GM19240 (cell line): Measurements from ENCODE around the gene CNTROB.
"Not testable (repeated sequence)": the region's sequence is repeated elsewhere in the genome, so short reads cannot be mapped to it uniquely, and the experiment has no call there.

ENCODE experiments used
- DNase-seq: peaks from one replicate; pipeline ENCODE4 v3.0.0; 2011; ENCODE audit warnings: low spot score; ENCODE audit not compliant: insufficient read length

CNTROB gene

GRCh38 chr17:7944326-7944725 lies 12.3 kb downstream of the CNTROB start:
- no peak for DNase-seq

- no peak for DNase-seq
Observed at GRCh38 chr17:7945651-7946050, 13.6 kb downstream of the CNTROB start.

- no peak for DNase-seq
Observed at GRCh38 chr17:7946441-7946840, 14.4 kb downstream of the CNTROB start.

GRCh38 chr17:7947651-7948050 lies 15.6 kb downstream of the CNTROB start:
- no peak for DNase-seq

GRCh38 chr17:7950578-7950977 lies 18.6 kb downstream of the CNTROB start:
- DNase-seq, result no peak

- peak; percentile 53 for DNase-seq
Observed at GRCh38 chr17:7951143-7951792, 19.3 kb downstream of the CNTROB start.

- DNase-seq, result not testable (repeated sequence)
Observed at GRCh38 chr17:7953266-7953665, 21.3 kb downstream of the CNTROB start.

GRCh38 chr17:7955414-7956227 lies 23.6 kb downstream of the CNTROB start:
- DNase-seq, result no peak

GRCh38 chr17:7956228-7956965 lies 24.4 kb downstream of the CNTROB start:
- no peak for DNase-seq

GRCh38 chr17:7959503-7960253 lies 27.7 kb downstream of the CNTROB start:
- DNase-seq, result no peak

GRCh38 chr17:7961421-7961820 lies 29.4 kb downstream of the CNTROB start:
- DNase-seq, result no peak

GRCh38 chr17:7967751-7968150 lies 35.7 kb downstream of the CNTROB start:
- DNase-seq, result no peak

GRCh38 chr17:7969433-7969832 lies 37.4 kb downstream of the CNTROB start:
- DNase-seq, result no peak

GRCh38 chr17:7971651-7972050 lies 39.6 kb downstream of the CNTROB start:
- DNase-seq, result no peak

GRCh38 chr17:7972131-7972785 lies 40.3 kb downstream of the CNTROB start:
- no peak for DNase-seq

- DNase-seq, result no peak
Observed at GRCh38 chr17:7974638-7975131, 42.7 kb downstream of the CNTROB start.

GRCh38 chr17:7977039-7977438 lies 45.0 kb downstream of the CNTROB start:
- no peak for DNase-seq

- DNase-seq, result no peak
Observed at GRCh38 chr17:7977805-7978204, 45.8 kb downstream of the CNTROB start.

- no peak for DNase-seq
Observed at GRCh38 chr17:7982173-7982572, 50.2 kb downstream of the CNTROB start.

- DNase-seq, result no peak
Observed at GRCh38 chr17:7982666-7983065, 50.7 kb downstream of the CNTROB start.

- DNase-seq, result no peak
Observed at GRCh38 chr17:7984904-7985303, 52.9 kb downstream of the CNTROB start.
